Trophoblast cell (in vitro differentiated cells and primary cell): ENCODE results near the gene ATP13A2.
"Not testable (repeated sequence)": the region's sequence is repeated elsewhere in the genome, so short reads cannot be mapped to it uniquely, and the experiment has no call there.

Experiments used
- DNase-seq, 2 donors: peaks; one replicate each; pipeline ENCODE4 v3.0.0-alpha.2; 2016
- H2AFZ ChIP-seq: 2 replicates; pipeline ENCODE4 v1.6.1; 2013; ENCODE audit warnings: low read length, moderate library complexity, mild to moderate bottlenecking; ENCODE audit not compliant: insufficient read depth, poor library complexity
- H2AK5ac ChIP-seq: 2 replicates; pipeline ENCODE4 v1.6.1; 2013; ENCODE audit warnings: mild to moderate bottlenecking, low read length
- H2BK120ac ChIP-seq: 2 replicates; pipeline ENCODE4 v1.6.1; 2013; ENCODE audit warnings: low read length, mild to moderate bottlenecking, moderate library complexity; ENCODE audit not compliant: insufficient read depth, poor library complexity
- H2BK12ac ChIP-seq: 2 replicates; pipeline ENCODE4 v1.6.1; 2013; ENCODE audit warnings: mild to moderate bottlenecking, low read length, moderate library complexity
- H2BK5ac ChIP-seq: 2 replicates; pipeline ENCODE4 v1.6.1; 2013; ENCODE audit warnings: low read length, low read depth, moderate library complexity, mild to moderate bottlenecking; ENCODE audit not compliant: poor library complexity
- H3K14ac ChIP-seq: 2 replicates; pipeline ENCODE4 v1.6.1; 2013; ENCODE audit warnings: mild to moderate bottlenecking, low read length
- H3K18ac ChIP-seq: 2 replicates; pipeline ENCODE4 v1.6.1; 2013; ENCODE audit warnings: mild to moderate bottlenecking, low read length
- H3K23ac ChIP-seq: 2 replicates; pipeline ENCODE4 v1.6.1; 2013; ENCODE audit warnings: low read length
- H3K27ac ChIP-seq: 2 replicates; pipeline ENCODE4 v1.5.1; 2013; ENCODE audit warnings: low read depth, mild to moderate bottlenecking, inconsistent platforms, low read length, moderate library complexity
- H3K27me3 ChIP-seq: 2 replicates; pipeline ENCODE4 v1.6.1; 2013; ENCODE audit warnings: inconsistent platforms, mild to moderate bottlenecking, low read length, moderate library complexity; ENCODE audit not compliant: insufficient read depth
- H3K36me3 ChIP-seq, 2 experiments: 1 replicate in 1 of 2; 2 replicates in 1 of 2; pipeline ENCODE4 v1.6.1; 2013; ENCODE audit warnings: low read length in 2 of 2, mild to moderate bottlenecking in 2 of 2, moderate library complexity in 1 of 2; ENCODE audit not compliant: insufficient read depth in 2 of 2, control insufficient read depth in 1 of 2
- H3K4ac ChIP-seq: 2 replicates; pipeline ENCODE4 v1.6.1; 2013; ENCODE audit warnings: low read depth, mild to moderate bottlenecking, low read length, moderate library complexity
- H3K4me1 ChIP-seq, 2 experiments: 1 replicate in 1 of 2; 2 replicates in 1 of 2; pipeline ENCODE4 v1.6.1; 2013; ENCODE audit warnings: low read length in 2 of 2, mild to moderate bottlenecking in 2 of 2, moderate library complexity in 1 of 2; ENCODE audit not compliant: insufficient read depth in 2 of 2, control insufficient read depth in 1 of 2
- H3K4me2 ChIP-seq: 2 replicates; pipeline ENCODE4 v1.6.1; 2013; ENCODE audit warnings: inconsistent platforms, mild to moderate bottlenecking, low read length, moderate library complexity
- H3K4me3 ChIP-seq: 2 replicates; pipeline ENCODE4 v1.5.1; 2013; ENCODE audit warnings: mild to moderate bottlenecking, low read depth, low read length, inconsistent platforms
- H3K79me1 ChIP-seq: one replicate; pipeline ENCODE4 v1.6.1; 2013; ENCODE audit warnings: low read length
- H3K79me2 ChIP-seq: 2 replicates; pipeline ENCODE4 v1.6.1; 2013; ENCODE audit warnings: low read length, mild to moderate bottlenecking; ENCODE audit not compliant: control insufficient read depth, insufficient read depth, poor library complexity
- H3K9ac ChIP-seq: 2 replicates; pipeline ENCODE4 v1.6.1; 2013; ENCODE audit warnings: mild to moderate bottlenecking, low read length
- H3K9me3 ChIP-seq: 2 replicates; pipeline ENCODE4 v1.6.1; 2013; ENCODE audit warnings: low read depth, mild to moderate bottlenecking, control low read depth, inconsistent platforms, low read length; ENCODE audit not compliant: insufficient read depth
- H4K12ac ChIP-seq: 2 replicates; pipeline ENCODE4 v1.6.1; 2013; ENCODE audit warnings: low read depth, mild to moderate bottlenecking, low read length, moderate library complexity
- H4K8ac ChIP-seq: 2 replicates; pipeline ENCODE4 v1.6.1; 2013; ENCODE audit warnings: low read depth, mild to moderate bottlenecking, low read length, moderate library complexity
- H4K91ac ChIP-seq: one replicate; pipeline ENCODE4 v1.6.1; 2013; ENCODE audit warnings: low read depth, mild to moderate bottlenecking, low read length, moderate library complexity
- WGBS: extraction: QIAGEN DNeasy Blood & Tissue Kit; methylation state at CpG from one replicate; pipeline ENCODE4 v1.1.7; 2013; ENCODE audit warnings: missing lambda C conversion rate; ENCODE audit not compliant: insufficient read length, insufficient coverage; ENCODE audit errors: extremely low coverage; 5-methylcytosine and 5-hydroxymethylcytosine counted together

The ATP13A2 gene

GRCh38 chr1:16938351-16939321 is 73.1 kb downstream of the ATP13A2 start:
- Histone ChIP-seq H2BK5ac (no peak overlapping the region), H2AK5ac (no peak overlapping the region), H4K8ac (no peak overlapping the region), H4K12ac (peak overlapping the region; percentile 51), H3K4ac (no peak overlapping the region), H3K27ac (no peak overlapping the region), H2BK120ac (no peak overlapping the region), H3K4me1 (peaks cover 0 to 2% of the 10 kb centered on the region in 2 experiments), H3K9ac (no peak overlapping the region), H3K18ac (peak overlapping the region; percentile 54), H3K14ac (no peak overlapping the region), H3K79me2 (no peaks in the 10 kb centered on the region), H3K79me1 (no peaks in the 10 kb centered on the region), H3K4me2 (peak overlapping the region; percentile 9), H2BK12ac (no peak overlapping the region), H3K23ac (no peak overlapping the region), H3K4me3 (no peak overlapping the region), H4K91ac (no peak overlapping the region), H2AFZ (no peak overlapping the region), H3K9me3 (no peaks in the 10 kb centered on the region), H3K36me3 (peaks cover 4 to 5% of the 10 kb centered on the region in 2 experiments), H3K27me3 (no peaks in the 10 kb centered on the region)
- no CpG with 5 or more reads among the region's 51 CpGs for WGBS
- DNase-seq = no peak

GRCh38 chr1:16936580-16936979 is 75.1 kb downstream of the ATP13A2 start:
- H3K4me2 ChIP-seq, H3K4me3 ChIP-seq, H3K27ac ChIP-seq, H4K8ac ChIP-seq, H2BK12ac ChIP-seq, H3K27me3 ChIP-seq, H3K23ac ChIP-seq, H3K79me1 ChIP-seq, H2AK5ac ChIP-seq, H4K91ac ChIP-seq, H3K14ac ChIP-seq, H3K4ac ChIP-seq, H3K4me1 ChIP-seq, H3K9me3 ChIP-seq, H3K79me2 ChIP-seq, H3K36me3 ChIP-seq, DNase-seq, H2BK120ac ChIP-seq, H3K18ac ChIP-seq, H4K12ac ChIP-seq, H3K9ac ChIP-seq, H2AFZ ChIP-seq, H2BK5ac ChIP-seq: not testable (repeated sequence)
- WGBS = no CpG with 5 or more reads among the region's 16 CpGs
